Non-pigmented ciliary epithelial cell (primary cell): ENCODE results near the gene SLC39A11.
A peak's percentile ranks its signal among the peaks of the same experiment; 100 is the strongest.

ENCODE experiments used
- DNase-seq: peaks from one replicate; pipeline ENCODE4 v3.0.0-alpha.2; 2010; ENCODE audit warnings: low read depth

Gene SLC39A11

GRCh38 chr17:72870367-72870985 lies 222.0 kb downstream of the SLC39A11 start:
- DNase-seq: no peak

- DNase-seq: no peak
Measured at GRCh38 chr17:72869630-72870029, 222.9 kb downstream of the SLC39A11 start.

GRCh38 chr17:72865954-72866353 lies 226.5 kb downstream of the SLC39A11 start:
- no peak for DNase-seq

- DNase-seq: no peak
Measured at GRCh38 chr17:72863526-72864211, 228.8 kb downstream of the SLC39A11 start.

- DNase-seq: no peak
Measured at GRCh38 chr17:72862276-72862999, 230.1 kb downstream of the SLC39A11 start.

- DNase-seq: no peak
Measured at GRCh38 chr17:72861811-72862210, 230.7 kb downstream of the SLC39A11 start.

- no peak for DNase-seq
Measured at GRCh38 chr17:72860778-72861177, 231.7 kb downstream of the SLC39A11 start.

GRCh38 chr17:72858826-72859495 lies 233.5 kb downstream of the SLC39A11 start:
- no peak for DNase-seq

GRCh38 chr17:72853440-72854415 lies 238.8 kb downstream of the SLC39A11 start:
- DNase-seq: no peak

- no peak for DNase-seq
Measured at GRCh38 chr17:72852277-72852938, 240.1 kb downstream of the SLC39A11 start.

- peak; percentile 18 for DNase-seq
Measured at GRCh38 chr17:72850410-72851118, 241.9 kb downstream of the SLC39A11 start.

- no peak for DNase-seq
Measured at GRCh38 chr17:72846399-72846798, 246.1 kb downstream of the SLC39A11 start.

GRCh38 chr17:72843591-72843990 lies 248.9 kb downstream of the SLC39A11 start:
- no peak for DNase-seq

GRCh38 chr17:72840019-72840418 lies 252.5 kb downstream of the SLC39A11 start:
- DNase-seq: no peak

- no peak for DNase-seq
Measured at GRCh38 chr17:72839131-72839725, 253.3 kb downstream of the SLC39A11 start.

GRCh38 chr17:72838581-72838980 lies 253.9 kb downstream of the SLC39A11 start:
- no peak for DNase-seq

- no peak for DNase-seq
Measured at GRCh38 chr17:72838068-72838467, 254.4 kb downstream of the SLC39A11 start.

GRCh38 chr17:72837335-72837734 lies 255.2 kb downstream of the SLC39A11 start:
- no peak for DNase-seq

GRCh38 chr17:72833128-72833765 lies 259.2 kb downstream of the SLC39A11 start:
- no peak for DNase-seq
